ENCODE measurements around the gene FMN1.

FMN1 gene, protein sequence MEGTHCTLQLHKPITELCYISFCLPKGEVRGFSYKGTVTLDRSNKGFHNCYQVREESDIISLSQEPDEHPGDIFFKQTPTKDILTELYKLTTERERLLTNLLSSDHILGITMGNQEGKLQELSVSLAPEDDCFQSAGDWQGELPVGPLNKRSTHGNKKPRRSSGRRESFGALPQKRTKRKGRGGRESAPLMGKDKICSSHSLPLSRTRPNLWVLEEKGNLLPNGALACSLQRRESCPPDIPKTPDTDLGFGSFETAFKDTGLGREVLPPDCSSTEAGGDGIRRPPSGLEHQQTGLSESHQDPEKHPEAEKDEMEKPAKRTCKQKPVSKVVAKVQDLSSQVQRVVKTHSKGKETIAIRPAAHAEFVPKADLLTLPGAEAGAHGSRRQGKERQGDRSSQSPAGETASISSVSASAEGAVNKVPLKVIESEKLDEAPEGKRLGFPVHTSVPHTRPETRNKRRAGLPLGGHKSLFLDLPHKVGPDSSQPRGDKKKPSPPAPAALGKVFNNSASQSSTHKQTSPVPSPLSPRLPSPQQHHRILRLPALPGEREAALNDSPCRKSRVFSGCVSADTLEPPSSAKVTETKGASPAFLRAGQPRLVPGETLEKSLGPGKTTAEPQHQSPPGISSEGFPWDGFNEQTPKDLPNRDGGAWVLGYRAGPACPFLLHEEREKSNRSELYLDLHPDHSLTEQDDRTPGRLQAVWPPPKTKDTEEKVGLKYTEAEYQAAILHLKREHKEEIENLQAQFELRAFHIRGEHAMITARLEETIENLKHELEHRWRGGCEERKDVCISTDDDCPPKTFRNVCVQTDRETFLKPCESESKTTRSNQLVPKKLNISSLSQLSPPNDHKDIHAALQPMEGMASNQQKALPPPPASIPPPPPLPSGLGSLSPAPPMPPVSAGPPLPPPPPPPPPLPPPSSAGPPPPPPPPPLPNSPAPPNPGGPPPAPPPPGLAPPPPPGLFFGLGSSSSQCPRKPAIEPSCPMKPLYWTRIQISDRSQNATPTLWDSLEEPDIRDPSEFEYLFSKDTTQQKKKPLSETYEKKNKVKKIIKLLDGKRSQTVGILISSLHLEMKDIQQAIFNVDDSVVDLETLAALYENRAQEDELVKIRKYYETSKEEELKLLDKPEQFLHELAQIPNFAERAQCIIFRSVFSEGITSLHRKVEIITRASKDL (N-terminal part only)

DNA sequence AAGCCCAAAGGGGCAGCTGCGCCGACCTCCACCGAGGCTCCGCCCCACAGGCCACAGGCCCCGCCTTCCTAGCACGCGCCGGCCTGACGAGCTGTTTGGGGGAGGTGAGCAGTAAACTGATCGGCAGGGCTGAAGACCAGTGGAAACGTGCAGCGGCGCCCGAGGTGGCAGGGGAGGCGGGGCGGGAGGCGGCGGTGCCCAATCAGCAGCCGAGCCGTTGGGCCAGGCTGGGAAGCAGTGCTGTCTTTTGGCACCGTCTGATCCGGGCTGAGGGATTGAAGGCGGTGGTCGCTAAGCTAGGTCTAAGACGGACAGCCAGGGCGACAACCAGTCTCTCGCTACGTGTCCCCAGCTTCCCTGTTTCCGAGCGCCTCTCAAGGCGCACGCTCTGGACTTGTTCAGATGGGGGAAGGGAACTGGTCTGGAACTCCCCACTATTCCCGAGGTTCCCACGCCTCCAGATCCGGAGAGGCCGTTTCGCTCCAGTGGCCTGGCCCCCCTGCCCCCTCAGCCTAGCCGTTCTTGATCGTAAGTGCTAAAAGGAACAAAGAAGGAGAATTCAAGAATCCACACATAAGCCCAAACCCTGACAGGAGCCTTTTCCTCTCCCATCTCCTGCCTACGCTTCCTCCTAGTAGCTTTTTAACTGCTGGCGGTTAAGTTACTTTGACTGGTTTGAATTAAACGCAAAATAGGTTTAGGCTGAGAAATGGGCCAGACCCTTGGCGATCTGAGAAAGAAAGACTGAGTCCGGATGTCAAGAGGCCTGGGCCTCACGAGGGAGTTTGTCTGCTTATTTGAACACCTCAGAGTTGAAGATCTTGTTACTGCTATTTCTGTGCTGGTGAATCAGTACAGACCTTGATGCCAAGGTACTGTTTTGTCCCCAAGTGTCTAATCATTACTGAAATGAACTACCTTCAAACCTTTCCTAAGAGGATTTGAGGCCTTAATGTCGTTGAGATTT, at the start of gene FMN1:
TSS of gene FMN1 (minus strand) at position 11 of the 967 bp plus-strand sequence. CDS start 39,800 bp downstream, outside the sequence.
- peak; percentile 59 to 83 for DNase-seq

DNA sequence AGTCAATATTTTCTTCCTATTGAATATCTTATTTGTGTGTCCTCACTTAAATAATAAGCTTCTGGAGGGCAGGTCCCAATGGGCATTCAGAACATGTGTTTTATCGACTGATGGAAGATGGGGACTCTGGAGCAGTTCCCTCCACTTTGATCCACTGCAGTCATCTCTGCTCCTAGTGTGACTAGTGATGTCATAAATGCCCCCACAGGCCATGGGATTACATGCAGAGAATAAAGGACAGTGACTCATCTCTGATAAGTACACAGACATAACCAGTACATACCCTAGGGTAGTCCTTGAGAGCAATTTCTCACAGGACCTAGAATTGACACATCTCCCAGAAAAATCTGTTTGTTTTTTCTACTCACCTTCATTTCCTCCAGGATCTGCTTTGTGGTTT, 49.4 kb upstream of the FMN1 start:
- no peak for DNase-seq

DNA sequence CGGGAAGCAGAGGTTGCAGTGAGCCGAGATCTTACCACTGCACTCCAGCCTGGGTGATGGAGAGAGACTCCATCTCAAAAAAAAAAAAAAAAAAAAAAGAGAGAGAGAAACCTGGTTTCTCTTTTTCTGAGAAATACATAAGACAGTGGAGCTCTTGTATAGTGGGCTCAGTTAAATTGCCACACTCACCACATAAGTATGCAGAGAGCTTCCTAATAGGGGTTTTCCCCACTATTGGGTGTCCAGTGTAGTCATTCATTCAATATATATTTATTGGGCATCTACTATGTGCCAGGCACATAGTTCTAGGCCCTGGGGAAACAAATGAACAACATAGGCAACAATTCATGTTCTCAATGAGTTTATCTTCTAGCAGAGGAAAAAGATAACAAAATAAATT, 48.9 kb upstream of the FMN1 start:
- DNase-seq = no peak

DNA sequence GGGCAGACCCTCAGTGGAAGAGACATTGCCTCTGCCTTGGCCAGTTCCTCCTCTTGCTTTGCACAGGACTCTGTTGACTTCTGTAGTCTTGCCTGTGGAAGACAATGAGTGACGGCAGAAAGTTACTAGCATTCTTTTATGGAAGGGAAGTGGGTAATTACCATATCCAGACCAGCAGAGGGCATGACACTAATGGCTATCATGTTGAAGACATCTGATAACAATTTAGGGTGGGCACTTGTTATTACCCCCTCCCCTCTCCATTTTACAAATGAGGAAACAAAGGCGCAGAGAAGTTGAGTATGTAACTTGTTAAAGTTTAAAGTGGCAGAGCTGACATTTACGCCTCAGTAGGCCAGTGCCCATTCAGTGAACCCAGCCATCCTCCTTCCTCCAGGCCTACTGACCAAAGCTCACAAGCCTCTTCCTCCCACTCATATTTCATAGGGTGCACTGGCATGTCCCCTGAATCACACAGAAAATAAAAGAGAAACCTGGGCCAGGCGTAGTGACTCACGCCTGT, 48.2 kb upstream of the FMN1 start:
- DNase-seq = peak in 1 of 2 experiments; percentile 5

DNA sequence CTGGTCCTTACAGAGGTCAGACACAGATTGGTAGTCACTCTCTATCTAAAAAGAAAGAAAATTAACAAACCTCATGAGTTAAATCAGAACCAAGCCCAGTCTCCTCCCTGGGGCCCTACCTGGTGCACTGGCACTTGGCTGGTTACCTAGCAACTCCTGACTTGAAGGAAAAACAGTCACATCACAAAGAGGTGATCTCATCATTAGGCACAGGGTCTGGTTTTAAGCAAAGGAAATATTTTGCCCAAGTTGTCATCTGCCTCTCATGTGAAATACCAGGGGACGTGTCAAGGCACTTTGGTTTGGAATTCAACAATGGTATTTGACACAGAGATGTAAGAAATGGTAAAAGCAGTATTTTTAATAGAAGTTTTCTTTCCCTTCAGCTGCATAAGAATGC, 47.7 kb upstream of the FMN1 start:
- no peak for DNase-seq

DNA sequence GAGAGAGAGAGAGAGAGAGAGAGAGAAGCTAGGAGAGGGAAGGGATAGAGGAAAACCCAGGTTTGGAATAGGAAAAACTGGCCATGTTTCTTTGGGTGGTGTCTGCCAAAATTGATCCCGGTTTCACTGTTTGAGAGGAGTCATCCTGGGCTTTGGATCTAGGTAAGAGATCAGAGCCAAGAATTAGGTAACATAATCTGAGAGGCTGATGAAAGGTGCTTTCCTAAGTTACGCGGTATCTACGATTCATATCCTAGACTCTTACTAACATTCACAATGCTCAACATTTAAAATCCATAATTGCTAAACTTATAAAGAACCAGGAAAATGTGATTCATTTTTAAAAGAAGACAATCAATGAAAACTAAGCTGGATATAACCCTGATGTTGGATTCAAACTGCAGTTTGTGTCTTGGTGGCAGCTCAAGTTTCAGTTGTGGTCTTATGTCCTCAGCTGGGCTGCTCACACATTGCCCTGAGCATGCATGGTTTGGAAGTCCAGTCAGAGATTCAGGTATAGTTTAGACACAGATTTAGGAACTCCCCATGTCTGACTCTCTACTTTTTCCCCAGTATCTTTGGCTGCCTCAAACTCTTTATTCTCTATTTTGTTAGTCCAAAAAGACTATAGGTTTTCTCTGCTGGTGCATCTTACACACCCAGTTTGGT, 42.5 kb upstream of the FMN1 start:
- DNase-seq = no peak

DNA sequence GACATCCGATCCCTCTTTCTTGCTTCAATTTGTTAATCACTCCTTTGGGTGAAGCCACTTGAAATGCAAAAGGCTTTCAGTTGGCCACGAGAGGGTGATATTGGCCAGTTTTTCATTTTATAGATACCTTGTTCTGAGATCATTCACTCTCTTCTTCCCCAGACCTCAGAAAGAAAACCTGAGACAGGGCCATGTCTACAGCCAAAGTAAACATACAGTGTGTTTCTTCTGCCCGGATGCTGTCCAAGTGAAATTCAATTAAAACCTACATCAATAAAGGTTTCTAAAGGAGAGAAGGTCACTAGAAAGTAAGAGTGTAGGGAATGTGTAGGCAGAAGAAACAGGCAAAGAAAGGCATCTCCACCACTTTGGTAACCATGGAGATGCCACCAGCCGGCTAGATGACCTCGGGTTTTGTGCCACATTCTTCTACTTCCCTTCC, 39.5 kb upstream of the FMN1 start:
- peak in 1 of 2 experiments; percentile 32 for DNase-seq

DNA sequence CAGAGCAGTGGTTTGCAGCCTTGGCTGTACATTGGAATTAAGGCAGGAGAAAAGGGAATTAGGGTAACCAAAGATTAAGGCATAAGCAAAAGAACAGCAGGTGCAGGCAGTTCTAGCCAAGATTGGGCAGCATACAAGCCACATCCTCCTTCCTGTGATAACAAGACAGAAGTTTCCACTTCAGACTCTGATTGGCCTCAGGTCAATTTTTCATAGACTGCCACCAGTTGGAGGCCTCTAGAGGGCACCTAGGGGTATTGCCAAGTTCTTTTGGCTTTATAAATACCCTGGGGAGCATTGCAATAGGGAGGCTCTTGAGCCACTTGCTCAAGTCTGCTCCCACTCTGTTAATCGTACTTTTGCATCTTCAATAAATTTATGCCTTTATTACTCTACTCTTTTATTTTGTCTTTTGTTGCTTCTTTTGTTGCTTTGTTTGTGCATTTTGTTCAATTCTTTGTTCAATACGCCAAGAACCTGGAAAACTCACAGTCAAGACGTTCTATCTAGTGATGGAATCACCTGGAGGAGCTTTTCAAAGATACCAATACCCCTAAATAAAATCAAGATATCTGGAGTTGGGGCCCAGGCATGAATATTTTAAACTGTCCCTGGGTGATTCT, 32.2 kb upstream of the FMN1 start:
- peak; percentile 20 to 27 for DNase-seq

DNA sequence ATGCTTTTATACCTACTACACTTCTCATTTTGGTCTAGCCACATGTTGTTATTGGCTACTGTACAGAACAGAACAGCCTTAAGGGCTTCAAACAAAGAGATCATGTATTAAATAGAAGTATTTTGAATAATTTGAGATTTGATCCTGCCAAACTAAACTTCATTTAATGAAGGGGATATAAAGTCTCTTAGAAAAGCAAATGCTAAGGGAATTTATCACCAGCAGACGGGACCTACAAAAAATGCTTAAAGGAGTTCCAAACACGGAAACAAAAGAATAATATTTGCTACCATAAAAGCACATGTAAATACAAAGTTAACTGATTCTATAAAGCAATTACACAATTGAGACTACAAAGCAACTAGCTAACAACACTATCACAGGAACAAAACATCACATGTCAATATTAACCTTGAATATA, 23.6 kb upstream of the FMN1 start:
- no peak for DNase-seq

DNA sequence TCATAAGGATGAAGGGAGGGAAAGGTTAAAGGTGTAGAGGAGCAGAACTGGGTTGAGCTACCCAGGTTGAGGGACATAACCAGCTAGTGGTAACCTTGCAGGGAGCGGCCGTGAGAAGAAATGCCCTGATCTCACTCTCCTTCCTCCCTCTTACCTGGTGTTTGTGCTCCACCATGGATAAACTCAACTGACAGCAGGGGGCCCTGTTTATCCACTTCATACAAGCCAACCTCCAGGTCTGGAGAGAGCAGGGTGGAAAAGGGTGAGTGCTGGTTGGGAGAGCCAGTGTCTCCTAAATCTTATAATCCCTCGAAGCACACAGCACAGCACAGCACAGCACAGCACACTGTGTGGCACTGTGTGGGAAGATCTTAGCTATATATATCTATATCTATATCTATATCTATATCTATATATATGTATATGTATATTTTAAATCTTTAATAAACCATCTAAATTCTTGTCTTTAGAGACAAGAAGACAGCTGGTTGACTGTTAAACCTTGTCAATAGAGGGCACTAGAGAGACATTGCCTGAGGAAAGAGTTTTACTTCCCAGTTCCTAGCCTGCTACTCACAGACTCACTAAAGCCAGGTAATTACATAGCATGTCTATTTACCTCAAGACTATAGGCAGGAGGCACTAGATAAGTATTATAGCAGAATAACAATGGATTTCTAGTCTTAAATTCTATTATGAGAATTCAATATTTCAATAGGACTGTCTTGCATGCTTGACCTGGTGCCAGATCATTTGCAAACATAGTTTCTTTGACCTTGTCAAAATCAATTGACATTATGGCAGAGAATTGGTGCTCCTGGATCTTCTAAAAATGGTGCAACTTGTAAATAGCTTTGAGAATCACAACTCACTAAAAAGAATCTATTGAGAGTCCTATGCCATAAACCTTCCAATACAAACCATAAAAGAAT, 21.7 kb upstream of the FMN1 start:
- DNase-seq = no peak

DNA sequence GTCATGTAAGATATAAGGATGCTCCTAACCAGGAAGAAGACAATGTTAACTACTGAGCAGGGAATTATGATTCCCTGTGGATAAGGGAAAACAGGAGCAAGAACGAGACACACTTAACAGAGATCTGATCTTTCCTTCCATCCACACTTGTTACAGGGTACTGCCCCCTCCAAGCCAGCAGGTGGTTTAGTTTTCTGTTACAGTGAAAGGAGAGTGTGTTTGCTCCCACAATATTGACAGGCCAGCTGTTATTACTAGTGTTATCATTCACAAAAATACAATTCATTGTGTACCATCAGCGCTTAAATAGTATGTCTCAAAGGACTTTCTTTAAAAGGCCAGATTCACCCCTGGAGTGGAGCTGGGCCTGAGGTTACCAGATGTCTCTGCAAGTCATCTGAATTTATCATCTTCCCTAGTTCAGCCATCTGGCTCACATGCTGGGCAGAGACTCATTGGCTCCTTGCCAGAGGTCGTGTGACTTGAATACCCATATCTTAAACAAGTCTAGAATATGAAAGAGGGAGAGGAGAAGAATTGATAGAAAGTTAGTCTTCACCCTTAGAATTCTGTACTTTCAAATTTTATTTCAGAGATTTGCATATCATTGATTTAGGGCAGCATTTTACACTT, 16.8 kb upstream of the FMN1 start:
- DNase-seq = peak; percentile 26 to 47

DNA sequence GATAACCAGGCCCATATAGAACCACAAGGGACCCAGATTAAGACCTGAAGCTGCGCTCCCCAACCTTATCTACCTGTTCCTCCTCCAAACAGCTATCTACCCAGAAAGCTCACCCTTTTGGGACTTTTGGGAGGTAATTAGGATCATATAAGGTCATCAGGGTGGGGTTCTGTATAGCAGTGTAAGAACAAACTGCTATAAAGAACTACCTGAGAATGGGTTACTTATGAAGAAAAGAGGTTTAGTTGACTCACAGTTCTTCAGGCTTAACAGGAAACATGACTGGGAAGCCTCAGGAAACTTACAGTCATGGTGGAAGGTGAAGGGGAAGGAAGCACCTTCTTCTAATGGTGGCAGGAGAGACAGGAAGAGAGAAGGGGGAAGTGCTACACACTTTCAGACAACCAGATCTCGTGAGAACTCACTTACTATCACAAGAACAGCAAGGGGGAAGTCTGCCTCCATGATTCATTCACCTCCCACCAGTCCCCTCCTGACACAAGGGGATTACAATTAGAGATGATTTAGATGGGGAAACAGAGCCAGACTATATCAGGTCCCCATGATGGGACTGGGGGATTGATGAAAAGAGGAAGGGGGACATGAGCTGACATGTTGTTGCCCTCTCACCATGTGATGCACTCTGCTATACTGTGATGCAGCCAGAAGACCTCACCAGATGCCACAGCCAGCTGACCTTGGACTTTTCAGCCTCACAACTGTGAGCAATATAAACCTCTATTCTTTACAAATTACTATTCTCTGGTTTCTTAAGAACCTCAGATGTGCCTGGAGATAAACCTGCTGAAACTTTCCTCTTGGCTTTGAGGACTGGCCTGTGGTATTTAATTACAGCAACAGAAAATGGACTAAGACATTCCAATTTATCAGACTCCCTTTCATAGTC, 15.3 kb upstream of the FMN1 start:
- DNase-seq = no peak

DNA sequence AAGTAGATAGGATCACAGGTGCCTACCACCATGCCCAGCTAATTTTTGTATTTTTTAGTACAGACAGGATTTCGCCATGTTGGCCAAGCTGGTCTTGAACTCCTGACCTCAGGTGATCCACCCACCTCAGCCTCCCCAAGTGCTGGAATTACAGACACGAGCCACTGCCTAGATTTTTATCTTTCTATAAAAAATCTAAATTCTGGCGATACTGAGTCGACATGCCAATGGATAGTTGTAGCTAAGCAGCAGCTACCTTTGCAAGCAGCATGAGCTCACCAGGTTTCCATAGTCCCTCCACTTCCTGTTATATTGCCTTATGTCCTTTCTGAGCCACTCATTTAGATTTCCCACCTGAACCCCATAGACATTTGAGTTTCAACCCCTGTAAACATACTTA, 13.1 kb upstream of the FMN1 start:
- DNase-seq = no peak

DNA sequence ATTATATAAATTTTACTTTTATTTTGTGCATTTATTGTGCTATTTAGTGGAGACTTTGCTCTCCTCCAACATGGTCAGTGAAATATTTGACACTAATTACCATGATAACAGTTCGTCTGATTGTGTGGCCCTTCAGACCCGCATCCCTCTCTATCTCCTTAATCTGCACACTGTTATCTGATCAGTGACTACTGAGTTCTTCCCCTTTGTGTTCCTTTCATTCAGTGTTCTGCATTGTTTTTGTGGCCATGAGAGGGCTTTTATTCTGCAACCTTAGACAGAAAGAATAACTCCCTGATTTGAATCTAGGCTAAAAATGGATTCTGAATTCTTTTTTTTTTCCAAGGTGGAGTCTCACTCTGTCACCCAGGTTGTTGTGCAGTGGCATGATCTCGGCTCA, 11.9 kb upstream of the FMN1 start:
- DNase-seq = no peak

DNA sequence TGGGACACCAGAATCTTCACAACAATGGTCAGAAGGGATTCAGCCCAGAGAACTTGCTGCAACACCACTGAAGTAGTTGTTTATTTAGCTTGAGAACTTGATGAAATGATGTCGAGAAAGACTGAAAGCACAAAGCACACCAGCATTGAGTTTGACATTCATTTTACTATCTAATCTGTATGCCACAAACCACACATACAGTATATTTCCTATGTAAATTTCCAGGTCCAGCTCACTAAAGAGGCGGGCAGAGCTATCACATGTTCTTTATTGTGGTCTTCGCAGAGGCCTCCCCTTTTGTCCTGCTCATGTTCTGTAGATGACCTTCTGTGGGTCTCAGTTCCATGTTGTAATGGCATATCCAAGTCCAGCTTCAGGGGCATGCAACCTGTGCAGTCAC, 10.4 kb upstream of the FMN1 start:
- no peak for DNase-seq

DNA sequence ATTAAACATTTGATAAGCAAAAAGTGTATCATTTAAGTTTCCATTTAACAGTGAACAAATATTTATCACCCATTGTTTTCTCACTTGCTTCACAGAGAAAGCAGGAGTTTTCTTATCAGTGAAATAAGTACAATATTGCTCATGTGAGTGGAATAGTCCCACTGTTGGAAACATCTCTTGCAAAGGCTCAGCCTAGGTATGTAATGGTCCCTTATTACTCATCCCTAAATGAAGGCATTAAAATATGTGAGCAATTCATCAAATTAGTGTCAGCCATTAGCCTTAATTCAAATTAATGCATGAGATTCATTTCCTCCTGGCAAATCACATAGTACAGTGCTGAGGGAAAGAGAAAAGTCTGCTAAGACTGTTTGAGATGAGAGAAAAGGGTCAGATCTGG, 9.6 kb upstream of the FMN1 start:
- no peak for DNase-seq

DNA sequence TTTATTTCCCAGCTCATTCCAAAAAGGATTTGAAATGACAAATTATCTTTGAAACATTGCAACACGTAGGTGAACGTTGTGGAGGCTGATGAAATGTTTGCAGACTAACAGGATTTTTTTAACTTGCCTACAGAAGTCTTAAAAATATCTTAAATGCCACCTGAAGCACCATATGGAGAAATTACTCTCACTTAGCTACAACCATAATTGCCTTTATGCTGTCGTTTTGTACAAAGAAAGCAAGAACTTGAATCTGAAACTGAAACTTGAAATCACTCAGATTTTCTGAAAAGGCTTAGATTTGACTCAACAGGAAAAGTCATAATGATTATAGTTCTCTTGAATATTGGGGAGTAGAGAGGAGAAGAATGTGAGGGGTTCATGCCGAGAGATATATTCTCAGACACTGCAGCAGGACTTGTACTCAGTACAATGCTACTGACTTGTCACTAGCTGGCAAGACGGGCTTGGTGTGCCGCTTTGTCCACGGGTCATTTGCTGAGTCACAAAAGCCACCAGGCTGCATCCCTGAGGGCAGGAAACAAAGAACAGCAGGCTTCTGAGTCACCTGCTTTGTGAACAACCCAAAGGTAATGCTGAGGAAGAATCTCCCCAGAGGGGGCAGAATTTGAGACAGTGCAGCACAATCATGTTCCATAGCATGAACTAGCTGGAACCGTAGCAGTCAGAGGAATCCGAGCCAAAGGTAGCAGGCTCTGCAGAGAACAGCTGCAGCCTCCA, 7.1 kb upstream of the FMN1 start:
- DNase-seq = peak; percentile 87
